ENCODE measurements around the gene DDX6.
"Not testable (repeated sequence)": the region's sequence is repeated elsewhere in the genome, so short reads cannot be mapped to it uniquely, and the experiment has no call there.

The DDX6 gene

DNA sequence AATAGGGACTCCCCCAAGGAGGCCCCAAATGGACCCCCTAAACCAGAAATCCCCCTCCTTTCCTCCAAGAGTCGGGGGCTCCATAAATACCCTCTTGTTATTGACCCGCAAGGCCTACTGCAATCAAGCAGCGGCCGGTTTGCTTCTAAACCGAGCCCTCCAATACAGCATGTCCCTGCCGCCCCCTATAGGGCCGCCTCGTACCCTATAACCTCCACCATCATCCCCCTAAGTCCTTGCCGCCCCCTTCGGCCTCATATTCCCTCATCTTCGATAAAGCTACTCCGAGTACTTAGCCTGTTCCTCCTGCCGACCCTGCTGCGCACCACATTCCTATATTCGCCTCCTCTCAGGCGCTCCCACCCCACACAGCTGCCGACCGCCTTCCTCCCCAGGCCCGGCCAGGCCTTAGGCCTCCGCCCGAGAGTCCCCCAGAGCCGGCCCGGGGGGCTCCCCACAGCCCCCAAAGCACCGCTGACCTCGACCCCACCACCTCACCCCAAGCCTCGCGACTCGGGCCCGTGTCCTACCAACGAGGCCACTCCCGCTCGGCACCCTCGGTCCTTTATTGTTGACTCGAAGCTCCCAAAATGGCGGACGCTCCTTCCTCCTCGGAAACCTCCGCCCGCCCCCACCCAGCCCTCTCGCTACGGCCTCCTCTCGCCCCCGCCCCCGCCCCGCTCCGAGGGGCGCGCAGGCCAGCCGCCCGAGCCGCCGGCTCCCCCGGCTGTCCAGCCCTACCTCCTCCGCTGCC, 430 bp downstream of the DDX6 start:
- DNase-seq (ENCODE audit: low read depth, low spot score), result peak; percentile 19

DNA sequence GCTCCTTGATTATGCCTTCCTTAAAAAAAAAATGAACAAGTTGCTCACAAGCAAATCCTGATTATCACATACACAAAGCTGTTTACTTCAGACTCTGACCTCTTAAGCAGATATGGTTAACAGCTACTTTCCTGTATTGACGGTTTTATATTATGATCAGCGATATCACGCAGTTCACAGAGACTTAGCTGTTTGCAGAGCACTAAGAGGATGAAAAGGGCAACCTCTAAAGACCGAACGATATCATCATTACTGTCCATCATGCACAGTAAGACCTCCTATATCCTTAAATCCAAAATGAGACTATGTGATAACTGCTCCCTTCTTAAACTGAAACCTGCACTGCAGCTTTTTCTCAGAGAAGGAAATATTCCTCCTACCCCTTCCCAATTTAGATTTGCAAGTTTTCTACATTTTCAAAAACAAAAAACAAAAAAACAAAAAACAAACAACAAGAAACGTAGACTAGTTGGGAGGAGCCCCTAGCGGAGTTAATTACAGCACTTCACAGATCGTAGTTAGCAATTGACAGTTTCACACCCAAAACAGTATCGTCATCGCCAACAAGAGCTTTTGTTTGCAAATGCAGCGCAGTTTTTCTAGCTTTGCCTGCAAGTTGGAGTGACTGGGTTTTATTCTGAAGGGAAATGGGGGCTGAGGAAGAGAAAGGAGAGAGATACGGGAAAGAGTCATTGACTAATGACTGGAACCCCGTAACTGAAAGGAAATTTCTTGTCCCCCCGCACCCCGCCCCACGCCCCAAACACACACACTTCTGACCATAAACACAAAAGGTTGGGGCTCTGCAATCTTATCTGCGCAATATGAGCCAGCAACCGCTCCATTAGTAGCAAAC, 1.2 kb downstream of the DDX6 start:
- DNase-seq (ENCODE audit: low read depth, low spot score), result no peak

DNA sequence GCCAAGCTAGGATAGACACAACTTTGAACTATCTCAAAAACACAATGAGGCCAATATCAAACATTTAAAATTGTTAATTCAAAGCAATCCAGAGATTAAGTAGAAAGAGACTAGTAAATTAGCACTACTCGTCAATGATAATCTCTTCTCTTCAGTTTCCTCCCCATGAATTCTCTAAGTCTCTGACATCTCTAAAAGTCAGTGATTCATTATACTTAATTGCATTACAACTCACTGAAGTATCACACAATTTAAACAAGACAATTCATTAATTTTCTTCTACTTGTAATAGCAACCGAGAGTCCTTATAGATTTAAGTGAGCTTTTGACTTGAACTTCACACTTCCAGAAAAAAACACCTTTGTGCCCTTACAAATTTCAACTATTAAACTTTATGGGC, 4.3 kb downstream of the DDX6 start:
- no peak for DNase-seq (ENCODE audit: low read depth, low spot score)

DNA sequence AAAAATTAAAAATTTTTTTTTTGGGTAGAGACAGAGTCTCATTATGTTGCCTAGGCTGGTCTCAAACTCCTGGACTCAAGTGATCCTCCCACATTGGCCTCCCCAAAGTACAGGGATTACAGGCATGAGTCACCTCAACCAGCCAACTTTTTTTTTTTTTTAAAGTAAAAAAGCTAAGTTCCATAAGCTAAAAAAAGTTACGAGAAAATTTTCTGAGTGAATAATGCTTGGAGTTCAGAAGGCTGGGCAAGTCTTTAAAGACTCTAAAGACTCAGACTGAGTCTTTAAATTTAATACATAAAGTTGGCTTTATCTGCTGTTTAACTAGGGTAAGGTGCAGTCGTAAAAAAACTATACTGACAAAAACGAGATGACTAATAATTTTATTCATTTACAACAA, 5.6 kb downstream of the DDX6 start:
- DNase-seq (ENCODE audit: low read depth, low spot score), result no peak

DNA sequence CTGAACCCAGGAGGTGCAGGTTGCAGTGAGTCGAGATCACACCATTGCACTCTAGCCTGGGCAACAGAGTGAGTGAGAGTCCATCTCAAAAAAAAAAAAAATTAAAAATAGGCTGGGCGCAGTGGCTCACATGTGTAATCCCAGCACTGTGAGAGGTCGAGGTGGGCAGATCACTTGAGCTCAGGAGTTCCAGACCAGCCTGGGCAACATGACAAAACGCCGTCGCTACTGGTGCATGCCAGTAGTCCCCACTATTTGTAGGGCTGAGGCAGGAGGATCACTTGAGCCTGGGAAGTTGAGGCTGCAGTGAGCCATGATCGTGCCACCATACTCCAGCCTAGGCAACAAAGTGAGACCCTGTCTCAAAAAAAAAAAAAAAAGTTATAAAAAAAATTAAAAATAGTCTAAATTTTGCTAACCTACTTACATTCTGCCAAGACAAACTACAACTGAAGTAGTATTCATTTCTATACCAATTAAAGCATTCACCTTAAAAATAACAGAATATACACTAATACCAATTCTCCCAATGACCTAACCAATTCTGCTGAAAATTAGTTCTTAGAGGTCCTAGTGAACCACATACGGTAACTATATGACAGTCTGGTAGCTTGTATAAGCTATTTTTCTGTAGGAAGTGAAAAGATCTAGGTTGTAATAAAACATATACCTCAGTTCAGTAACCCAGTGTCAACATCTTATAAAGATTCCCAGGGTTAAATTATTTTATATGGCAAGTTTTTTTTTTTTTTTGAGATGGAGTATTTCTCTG, 7.1 kb downstream of the DDX6 start:
- no peak for DNase-seq (ENCODE audit: low read depth, low spot score)

- not testable (repeated sequence) for DNase-seq (ENCODE audit: low read depth, low spot score)
Measured at GRCh38 chr11:118783324-118783723, 7.6 kb downstream of the DDX6 start.

GRCh38 chr11:118778898-118779297, 12.1 kb downstream of the DDX6 start:
- DNase-seq (ENCODE audit: low read depth, low spot score), result no peak

DNA sequence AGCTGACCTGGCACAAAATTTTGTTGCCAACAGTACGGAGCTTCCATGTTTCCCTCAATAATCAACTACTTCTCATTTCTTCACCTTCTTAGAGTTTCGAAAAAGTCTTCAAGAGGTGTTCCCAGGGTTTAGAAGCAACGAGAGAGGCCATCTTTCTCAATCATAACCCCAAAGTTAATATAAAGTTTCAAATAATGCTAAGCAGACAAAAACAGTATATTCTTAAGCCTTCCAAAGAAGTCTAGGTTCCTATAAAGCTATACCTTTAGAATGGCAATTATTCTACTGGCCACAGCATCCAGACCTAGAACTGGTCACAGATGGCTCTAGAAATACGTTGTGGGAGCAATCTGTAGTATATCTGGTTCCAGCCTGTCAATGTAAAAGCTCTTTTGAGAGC, 16.9 kb downstream of the DDX6 start:
- DNase-seq (ENCODE audit: low read depth, low spot score), result no peak

- DNase-seq (ENCODE audit: low read depth, low spot score), result no peak
Measured at GRCh38 chr11:118771547-118772288, 19.2 kb downstream of the DDX6 start.

GRCh38 chr11:118768690-118769089, 22.3 kb downstream of the DDX6 start:
- DNase-seq (ENCODE audit: low read depth, low spot score), result no peak

GRCh38 chr11:118766035-118766434, 24.9 kb downstream of the DDX6 start:
- DNase-seq (ENCODE audit: low read depth, low spot score), result no peak

- DNase-seq (ENCODE audit: low read depth, low spot score), result not testable (repeated sequence)
Measured at GRCh38 chr11:118765095-118765691, 25.8 kb downstream of the DDX6 start.

DNA sequence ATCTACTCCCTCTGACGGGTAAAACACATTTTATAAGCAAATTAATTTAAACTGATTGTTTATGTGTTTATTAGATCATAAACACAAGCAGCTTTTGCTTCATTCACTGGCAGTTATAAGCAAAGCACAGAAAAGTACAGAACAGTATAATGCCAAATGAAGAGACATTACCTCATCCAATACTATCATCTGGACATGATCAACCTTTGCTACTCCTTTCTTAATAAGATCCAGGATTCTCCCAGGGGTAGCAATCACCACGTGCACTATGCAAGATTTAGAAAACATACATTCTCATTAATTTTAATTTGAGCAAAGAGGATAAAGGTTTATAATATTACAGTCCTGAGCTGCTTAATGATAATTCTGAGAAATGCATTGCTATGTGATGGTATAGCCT, 27.9 kb downstream of the DDX6 start:
- DNase-seq (ENCODE audit: low read depth, low spot score), result no peak

DNA sequence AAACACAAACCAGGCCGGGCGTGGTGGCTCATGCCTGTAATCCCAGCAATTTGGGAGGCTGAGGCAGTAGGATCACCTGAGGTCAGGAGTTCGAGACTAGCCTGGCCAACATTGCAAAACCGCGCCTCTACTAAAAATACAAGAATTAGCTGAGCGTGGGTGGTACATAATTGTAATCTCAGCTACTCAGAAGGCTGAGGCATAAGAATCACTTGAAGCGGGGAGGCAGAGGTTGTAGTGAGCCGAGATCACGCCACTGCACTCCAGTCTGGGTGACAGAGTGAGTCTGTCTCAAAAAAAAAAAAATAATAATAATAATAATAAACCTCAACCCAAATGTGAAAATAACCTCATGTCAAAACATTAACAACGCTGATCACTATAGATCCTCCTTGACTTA, 29.0 kb downstream of the DDX6 start:
- DNase-seq (ENCODE audit: low read depth, low spot score), result not testable (repeated sequence)

DNA sequence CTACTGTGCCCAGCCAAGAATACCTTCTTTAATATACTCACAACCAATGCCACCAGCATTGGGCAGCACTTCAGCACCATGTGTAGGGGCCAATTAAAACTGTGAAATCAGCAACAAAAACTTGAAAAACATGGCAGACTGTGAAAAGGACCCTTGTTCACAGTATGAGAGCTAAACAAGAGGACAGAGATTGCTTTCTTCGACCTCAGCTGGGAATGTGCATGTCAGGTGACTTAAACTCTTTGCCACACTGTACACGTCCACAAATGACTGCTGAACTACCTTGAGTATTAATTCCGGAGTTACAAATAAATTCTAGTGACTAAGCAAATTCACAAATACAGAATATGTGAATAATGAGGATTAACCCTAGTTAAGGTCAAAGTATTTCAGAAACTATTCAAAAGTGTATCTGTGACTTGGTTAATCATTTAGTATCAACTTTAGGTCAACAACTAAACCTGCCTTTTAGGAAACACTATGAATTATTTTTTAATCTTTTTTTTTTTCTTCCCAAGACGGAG, 33.0 kb downstream of the DDX6 start:
- DNase-seq (ENCODE audit: low read depth, low spot score), result no peak

GRCh38 chr11:118752654-118753053, 38.3 kb downstream of the DDX6 start:
- no peak for DNase-seq (ENCODE audit: low read depth, low spot score)

- DNase-seq (ENCODE audit: low read depth, low spot score), result no peak
Measured at GRCh38 chr11:118749429-118749828, 41.5 kb downstream of the DDX6 start.

DNA sequence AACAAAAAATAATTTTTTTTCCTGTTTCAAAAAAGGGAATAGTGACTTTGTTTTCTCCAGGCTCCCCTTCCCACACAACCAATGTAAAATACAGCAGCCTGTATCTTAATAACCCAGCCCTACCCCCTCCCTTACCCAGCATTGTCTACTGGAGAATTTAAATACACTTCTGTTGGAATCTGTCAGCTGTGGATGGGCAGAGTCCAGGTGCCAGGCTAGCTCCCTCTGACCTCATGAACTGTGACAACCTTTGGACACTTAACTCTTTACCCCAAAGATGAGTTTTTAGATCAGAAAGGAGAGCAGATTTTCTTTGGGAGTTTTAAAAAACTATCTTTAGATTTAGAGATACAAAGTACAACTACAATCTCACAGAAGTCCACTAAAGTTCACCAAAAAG, 42.9 kb downstream of the DDX6 start:
- DNase-seq (ENCODE audit: low read depth, low spot score), result no peak

GRCh38 chr11:118746988-118747585, 43.9 kb downstream of the DDX6 start:
- no peak for DNase-seq (ENCODE audit: low read depth, low spot score)

GRCh38 chr11:118744046-118744445, 46.9 kb downstream of the DDX6 start:
- DNase-seq (ENCODE audit: low read depth, low spot score), result no peak
